GM21528 (cell line): ENCODE measurements around the gene FRMD6.

ENCODE experiments used
- ATAC-seq: cut with Tn5 transposase; IDR thresholded peaks from one replicate; pipeline ENCODE4 v1.9.1; 2021; ENCODE audit warnings: mild to moderate bottlenecking, moderate library complexity; ENCODE audit not compliant: unreplicated experiment, low FRiP score

FRMD6 gene

DNA sequence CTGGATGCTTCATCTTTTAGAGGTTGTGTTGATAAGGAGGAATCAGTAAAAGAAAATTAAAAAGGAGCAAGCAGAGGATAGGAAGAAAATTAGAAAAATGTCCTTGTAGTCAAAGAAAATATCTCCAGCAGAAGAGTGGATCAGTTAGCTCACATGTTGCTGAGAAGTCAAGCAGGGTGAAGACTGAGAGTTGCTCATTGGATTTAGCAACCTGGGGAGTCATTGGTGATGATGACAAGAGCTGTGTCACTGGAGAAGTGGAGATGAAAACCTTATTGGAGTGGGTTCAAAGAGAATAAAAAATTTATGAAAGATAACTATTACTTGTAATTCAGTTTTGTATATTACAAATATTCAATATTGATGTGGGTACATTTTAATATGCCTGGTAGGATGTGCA is 9.8 kb downstream of the FRMD6 start:
- ATAC-seq, result no peak

DNA sequence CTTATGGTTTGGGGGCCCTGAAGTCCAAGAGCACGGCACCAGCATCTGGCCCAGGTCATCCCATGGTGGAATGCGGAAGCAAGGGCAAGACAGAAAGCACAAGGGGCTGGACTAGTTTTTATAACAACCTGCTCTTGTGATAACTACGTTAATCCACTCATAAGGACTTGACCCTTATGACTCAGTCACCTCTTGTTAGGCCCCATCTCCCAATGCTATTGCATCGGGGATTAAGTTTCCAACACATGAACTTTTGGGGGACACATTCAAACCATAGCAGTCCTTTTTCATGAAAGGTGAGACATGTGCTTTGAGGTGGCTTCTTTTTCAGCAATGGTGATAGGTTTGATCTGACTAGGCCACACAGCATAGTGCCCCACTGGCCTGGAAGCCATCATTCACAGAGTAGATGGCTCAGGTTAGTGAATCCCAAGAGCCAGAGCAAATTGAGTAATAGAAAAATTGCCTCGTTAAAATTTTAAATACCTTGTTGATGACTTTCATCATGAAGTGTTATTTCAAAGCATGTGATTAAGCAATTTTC is 12.1 kb downstream of the FRMD6 start:
- ATAC-seq, result no peak

DNA sequence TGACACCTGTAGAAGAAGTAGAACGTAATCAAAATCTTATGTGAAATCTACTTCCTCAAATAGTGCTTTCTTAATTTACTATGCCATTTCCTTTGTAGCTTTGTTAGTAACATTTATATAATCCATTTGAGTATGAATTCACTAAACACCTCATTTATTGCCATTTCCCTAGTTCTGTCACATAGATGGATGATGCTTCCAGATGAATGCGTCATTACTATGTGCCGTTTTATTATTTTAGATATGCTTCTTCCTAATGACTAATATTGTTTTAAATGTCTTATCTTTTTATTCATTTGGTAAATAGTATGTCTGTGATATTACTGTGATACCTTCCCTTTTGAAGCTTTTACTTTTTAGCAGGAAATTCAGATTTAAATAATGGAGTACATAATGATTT is 14.4 kb downstream of the FRMD6 start:
- ATAC-seq, result no peak

DNA sequence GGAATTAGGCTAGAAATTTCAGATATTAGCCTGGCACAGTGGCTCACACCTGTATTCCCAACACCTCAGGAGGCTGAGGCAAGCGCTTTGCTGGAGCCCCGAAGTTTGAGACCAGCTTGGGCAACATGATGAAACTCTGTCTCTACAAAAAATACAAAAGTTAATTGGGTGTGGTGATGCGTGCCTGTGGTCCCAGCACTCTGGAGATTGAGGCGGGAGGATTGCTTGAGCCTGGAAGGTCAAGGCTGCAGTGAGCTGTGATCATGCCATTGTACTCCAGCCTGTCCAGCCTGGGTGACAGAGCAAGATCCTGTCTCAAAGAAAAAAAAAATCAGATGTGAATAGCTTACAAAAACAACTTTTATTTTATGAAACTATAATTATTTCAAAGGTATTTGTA is 15.1 kb downstream of the FRMD6 start:
- ATAC-seq, result no peak

DNA sequence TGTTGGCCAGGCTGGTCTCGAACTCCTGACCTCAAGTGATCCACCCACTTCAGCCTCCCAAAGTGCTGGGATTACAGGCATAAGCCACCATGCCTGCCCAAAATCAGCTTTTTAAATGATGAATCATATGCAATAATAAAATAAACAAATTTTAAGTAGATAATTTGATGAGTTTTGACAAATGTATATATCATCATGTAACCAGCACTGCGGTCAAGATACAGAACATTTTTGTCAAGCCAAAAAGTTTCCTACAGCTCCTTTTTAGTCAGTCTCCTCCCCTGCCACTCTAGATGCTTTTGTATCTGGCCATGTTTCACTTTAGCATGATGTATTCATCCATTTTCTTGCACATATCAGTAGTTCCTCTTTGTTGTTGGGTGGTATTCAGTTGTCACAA is 17.2 kb downstream of the FRMD6 start:
- no peak for ATAC-seq

DNA sequence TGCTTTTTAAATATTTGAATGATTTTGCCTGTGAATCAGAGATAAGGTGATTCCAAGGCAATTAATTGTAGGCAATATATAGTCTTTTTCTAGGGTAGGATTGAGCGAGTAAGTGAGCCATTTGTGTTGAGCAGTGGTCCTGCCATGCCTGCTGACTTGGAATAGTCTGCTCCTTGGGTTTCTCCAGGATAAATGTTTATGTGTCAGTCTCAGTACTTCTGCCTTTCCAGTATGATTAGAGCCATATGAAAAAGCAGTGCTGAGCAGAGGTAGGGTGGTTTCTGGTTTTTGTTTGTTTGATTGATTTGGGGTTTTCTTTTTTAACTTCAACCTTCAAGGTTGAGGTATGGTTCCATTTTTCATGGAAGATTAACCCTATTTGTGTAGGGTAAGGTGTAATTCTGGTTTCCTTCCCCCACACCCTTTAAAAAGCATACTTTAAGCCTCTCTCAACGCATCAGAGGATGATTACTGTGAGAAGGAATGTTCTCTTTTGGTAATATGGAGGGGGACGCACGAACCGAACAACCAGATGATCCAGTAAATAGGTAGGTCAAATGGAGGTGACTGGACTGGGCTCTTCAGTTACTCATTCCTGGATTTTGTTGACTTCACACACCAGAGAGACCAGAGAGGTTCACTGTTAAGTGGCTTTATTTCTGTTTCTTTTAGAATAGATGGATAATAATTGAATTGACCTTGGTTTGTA is 22.7 kb downstream of the FRMD6 start:
- ATAC-seq, result no peak

DNA sequence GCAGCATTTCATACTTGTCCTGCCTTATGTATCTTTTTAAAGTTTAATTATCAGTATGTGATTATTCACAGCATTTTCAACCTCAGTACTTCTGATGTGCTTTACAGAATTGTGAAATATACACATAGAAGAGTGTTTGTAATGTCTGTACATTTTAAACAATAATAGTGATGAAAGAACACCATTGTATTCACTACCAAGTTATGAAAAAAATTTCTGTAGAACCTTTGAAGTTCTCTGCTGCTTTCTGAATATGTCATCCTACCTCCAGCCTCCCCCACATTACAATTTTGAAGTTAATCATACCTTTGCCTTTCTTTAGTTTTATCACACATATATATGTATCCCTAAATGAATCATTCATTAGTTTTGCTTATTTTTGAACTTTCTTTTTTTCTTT is 24.8 kb downstream of the FRMD6 start:
- no peak for ATAC-seq

DNA sequence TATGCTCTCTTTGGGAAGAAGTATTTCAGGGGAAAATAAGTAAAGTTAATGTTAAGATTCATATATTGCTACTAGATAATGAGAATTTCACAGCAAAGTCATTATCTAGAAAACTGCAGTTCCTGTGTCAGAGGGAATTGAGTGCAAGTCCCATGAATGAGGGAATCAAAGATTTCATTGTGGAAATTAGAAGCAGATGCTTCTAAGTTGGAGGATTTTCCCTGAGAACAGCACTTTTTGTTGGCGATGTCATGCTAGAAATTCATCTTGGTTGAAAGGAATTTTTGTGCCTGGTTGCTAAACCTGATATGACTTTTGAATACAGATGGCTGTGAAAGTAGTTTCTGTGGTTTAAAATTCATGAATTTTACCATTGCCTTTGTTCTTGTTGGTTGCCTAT is 25.6 kb downstream of the FRMD6 start:
- no peak for ATAC-seq

DNA sequence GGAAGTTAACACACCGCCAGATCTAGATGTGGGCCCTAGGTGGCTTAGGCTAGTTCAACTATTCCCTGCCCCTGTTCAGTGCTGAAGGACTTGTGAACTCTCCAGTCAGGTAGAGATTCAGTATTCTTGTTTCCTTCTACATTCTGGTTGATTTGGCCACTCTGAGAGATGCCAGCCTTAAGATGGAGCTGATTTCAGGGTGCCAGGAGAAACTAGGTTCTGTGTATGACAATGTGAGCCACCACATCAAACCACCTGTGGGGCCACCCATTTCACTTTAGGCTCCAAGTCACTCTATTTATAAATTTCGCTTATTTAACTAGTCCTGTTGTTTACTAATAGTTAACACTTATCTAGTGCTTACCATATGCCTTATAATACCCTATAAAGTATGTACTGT is 26.0 kb downstream of the FRMD6 start:
- ATAC-seq, result no peak

DNA sequence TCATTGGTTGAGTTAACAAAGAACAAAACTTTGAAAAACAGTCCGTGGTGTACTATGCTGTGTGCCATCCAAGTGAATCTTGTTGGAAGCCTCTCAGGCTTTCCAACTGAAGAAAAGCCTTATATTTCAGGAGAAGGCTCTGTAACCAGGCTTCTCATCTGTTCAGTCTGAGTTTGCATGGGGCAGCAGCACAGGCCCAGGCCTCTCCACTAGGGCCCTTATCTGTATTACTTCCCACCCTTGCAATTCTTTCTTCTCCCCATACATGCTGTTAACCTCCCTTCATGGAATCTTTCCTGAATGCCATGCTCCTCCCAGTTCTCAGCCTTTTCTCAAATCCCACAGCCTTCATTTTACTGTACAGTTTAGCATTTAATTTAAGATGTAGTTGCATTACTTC is 28.3 kb downstream of the FRMD6 start:
- no peak for ATAC-seq

DNA sequence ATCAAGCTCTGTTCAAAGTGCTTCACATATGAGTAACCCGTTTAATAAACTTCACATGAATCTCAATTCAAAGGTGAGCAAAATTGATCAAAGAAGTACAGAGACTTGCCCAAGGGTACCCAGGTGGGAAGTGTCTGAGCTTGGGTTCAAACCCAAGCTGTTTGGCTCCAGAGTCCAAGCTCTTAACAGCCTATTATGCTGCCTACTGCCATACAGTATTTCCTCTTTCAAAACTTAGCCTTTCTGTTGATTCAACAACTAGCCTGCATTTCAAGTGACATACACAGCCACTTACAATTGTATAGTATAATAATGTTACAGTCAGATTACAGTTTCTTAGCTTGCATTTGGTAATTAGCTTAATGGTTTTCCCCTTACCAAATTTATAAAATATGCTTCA is 29.7 kb downstream of the FRMD6 start:
- ATAC-seq, result no peak

DNA sequence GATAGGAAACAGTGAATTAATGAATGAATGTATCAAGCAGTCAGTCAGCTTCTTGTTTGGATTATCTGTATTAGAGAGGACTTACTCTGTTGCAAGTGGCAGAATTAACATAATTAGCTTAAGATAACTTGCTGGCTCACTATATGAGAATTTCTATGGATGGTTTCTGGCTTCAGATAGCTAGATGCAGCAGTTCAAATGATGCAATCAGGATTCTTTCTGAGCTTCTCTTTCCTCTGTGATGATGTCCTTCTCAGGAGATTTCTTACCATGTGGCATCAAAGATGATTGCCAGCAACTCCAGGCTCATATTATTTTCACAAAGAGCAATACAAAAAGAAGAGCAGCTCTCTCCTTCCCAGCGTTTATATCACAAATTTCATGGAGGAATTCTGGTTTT is 30.7 kb downstream of the FRMD6 start:
- no peak for ATAC-seq

DNA sequence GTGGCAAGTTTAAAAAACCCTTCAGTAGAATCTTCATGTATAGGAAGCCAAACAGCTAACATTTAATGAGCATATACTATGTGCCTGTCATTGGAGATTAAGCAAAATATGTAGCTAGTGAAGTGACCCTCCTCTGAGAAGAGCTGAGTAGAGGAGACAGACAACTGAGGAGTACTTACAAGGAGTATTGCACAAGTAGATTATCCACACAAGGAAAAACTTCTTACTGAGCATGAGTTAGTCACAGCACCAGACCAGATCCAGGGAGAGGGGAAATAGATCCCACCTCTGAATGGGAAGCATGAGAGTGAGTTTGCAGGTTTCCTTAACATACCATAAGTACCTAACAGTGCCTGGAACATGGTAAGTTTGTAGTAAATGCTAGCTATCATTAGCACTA is 33.0 kb downstream of the FRMD6 start:
- no peak for ATAC-seq

DNA sequence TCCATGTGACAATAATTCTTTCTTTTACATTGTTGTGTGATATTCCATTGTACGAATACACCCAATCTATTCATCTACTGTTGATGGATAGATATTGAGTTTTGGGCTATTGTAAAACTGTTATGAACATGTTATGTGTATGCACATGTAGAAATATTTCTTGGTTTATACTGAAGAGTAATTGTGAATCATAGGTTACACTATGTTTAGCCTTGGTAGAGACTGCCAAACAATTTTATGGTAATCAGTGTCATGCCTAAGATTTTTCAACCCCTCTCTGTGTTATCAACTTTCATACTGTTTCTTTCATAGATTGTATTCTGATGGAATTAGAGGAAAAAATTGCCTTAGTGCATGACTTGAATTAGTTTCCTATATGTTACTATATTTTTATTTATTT is 39.5 kb downstream of the FRMD6 start:
- no peak for ATAC-seq

DNA sequence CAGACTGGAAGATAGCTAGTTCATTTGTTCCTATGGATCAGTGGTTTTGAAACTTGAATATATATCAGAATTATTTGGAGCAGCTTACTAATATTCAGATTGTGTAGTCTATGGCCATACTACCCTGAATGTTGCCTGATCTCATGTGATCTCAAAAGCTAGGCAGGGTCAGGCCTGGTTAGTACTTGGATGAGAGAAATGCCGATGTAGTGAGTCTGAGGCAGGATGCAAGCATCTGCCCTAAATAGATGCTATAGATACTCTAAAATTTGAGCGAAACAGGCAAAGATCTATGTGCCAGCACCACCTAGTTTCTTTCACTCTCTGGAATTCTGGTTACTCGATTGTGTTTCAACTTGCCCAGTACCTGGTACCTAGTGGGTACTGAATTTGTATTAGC is 40.9 kb downstream of the FRMD6 start:
- ATAC-seq, result no peak

DNA sequence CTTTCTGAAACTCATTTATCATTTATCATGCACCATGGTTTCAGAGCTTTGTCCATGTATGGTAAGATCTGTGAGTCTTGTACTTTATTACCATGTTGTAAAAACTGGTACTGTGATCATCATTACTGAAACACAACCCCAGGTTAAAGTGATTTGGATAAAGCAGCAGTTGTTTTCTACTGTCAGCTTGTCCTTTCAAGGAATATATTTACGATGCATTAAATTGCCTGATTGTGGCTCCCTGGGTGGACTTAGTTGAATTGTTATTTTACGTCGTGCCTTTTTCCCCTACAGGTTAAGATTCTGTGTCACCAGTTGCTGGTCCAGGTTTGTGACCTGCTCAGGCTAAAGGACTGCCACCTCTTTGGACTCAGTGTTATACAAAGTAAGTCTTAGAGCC is 46.1 kb downstream of the FRMD6 start:
- ATAC-seq, result no peak

DNA sequence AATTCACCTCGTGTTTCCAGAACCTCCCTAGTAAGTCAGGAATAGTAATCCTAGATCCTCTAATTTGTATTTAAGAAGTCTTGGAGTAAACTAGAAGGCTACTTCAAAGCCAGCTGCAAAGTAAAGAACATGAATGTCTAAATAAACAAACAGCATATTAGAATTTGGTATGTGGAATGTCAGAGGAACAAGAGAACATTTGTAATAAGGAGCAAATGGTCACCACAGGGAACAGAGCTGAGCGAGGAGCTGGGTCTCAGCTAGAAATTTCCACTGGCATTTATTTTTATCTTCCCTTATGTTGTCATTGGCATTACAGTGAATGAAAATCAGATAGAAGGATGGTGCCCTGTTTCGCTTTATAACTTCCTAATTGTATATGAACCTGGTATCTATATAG is 50.2 kb downstream of the FRMD6 start:
- ATAC-seq, result no peak

DNA sequence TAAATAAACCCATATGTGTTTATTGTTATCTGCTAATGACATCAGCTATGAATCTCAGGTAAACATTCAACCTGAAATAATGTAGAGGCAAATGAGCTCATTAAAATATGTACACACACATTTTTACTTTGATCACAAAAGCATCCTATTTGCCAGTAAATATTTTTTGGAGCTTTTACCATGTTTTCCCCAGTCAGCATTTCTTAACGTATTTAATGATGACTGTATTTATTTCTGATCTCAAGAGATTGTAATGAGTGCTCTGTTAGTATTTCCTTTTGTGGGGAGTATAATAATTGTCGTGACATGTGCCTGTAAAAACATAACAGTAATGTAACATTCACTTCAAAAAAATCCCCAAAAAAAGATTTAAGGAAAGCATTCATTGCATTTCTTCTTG is 52.1 kb downstream of the FRMD6 start:
- no peak for ATAC-seq

DNA sequence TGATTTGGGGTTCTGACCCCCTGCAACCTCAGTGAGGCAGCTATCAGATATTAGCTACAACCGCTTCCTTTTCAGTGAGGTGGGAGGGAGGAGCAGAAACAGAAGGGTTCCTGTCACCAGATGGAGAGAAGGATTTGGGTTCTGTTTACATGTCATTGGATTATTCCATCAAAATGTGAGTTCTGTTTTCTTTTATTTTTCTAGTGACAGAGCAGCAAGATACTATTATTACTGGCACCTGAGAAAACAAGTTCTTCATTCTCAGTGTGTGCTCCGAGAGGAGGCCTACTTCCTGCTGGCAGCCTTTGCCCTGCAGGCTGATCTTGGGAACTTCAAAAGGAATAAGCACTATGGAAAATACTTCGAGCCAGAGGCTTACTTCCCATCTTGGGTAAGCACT is 52.8 kb downstream of the FRMD6 start:
- no peak for ATAC-seq

DNA sequence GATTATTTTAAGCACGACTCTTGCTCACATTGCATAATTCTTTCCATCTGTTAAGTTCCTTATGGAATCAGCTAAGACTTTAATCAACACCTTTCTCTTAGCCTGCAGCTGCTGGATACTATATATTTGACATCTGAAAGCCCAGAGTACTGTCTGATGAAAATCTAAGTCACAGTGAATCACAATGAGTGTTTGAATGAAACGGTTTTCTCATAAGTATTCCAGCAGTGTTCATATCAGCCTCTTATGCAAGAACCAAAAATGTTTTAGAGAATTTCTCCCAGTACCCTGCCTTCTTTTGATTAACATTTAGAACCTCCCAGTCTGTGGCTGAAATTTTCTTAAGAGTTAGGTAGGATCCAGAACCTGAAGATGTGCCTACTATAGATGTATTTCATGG is 55.6 kb downstream of the FRMD6 start:
- ATAC-seq, result no peak

DNA sequence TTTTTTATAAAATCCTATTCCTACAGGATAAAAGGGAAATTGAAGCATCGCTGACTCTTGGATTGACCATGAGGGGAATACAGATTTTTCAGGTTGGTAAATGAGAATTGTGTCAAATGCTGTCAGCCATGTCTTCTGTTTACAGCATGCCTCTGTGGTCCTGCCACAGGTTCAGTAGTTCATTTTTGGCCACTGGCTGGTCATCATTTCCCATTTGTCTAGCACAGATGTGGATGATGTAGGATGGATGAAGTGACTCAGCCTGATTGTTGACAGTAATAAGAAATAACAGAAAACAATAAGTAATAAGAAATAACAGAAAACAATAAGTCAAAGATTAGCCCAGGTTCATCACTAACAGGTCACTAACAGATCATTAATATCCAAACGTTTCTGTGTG is 59.8 kb downstream of the FRMD6 start:
- no peak for ATAC-seq

DNA sequence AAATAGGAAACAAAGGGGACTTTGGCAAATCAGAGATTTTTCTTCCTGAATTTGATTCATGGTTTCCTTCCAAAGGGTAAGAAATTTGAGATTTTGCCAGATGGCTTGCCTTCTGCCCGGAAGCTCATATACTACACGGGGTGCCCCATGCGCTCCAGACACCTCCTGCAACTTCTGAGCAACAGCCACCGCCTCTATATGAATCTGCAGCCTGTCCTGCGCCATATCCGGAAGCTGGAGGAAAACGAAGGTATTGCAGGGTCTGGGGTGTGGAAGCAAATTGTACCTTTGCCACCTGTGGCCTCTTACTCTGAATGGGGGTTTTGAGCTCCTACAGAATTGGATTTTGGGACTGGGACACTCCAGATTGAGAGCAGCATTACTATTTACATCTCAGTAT is 63.5 kb downstream of the FRMD6 start:
- ATAC-seq, result no peak

DNA sequence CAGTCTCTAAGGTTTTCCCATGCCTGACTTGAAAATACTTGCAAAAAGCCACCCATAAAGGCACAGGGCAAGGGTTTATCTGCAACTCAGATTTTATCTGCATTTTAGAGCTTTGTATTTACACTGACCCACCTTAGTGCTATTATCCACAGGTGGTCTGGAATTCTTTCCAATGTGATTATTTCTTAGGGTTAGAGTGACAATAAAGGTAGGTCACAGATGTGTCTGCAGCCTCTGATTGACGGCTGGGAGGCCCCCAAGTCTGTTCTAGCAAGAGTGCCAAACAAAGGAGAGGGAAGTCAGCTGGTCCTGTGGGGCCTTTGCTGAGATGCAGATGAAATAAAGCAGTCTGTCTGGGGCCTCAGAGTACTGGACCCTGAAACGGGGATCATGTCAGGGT is 64.0 kb downstream of the FRMD6 start:
- no peak for ATAC-seq
